Activated naive CD4-positive, alpha-beta T cell treated with anti-CD3 and anti-CD28 coated beads, Interleukin-2, amount 50 U/mL, for 16 hours (primary cell): ENCODE data around the gene B3GNT8.
"Not testable (repeated sequence)": the region's sequence is repeated elsewhere in the genome, so short reads cannot be mapped to it uniquely, and the experiment has no call there.

ENCODE experiments used
- DNase-seq: peaks from one replicate; pipeline ENCODE4 v3.0.0-alpha.2; 2020

Gene B3GNT8

GRCh38 chr19:41412953-41413352 is 14.2 kb downstream of the B3GNT8 start:
- DNase-seq = no peak

GRCh38 chr19:41411968-41412265 is 15.3 kb downstream of the B3GNT8 start:
- no peak for DNase-seq

GRCh38 chr19:41411100-41411967 is 15.8 kb downstream of the B3GNT8 start:
- no peak for DNase-seq

GRCh38 chr19:41410336-41411054 is 16.7 kb downstream of the B3GNT8 start:
- DNase-seq = no peak

GRCh38 chr19:41409288-41409687 is 17.9 kb downstream of the B3GNT8 start:
- DNase-seq = no peak

- DNase-seq = not testable (repeated sequence)
Measured at GRCh38 chr19:41408846-41409245, 18.3 kb downstream of the B3GNT8 start.

- DNase-seq = no peak
Measured at GRCh38 chr19:41408256-41408655, 18.9 kb downstream of the B3GNT8 start.

- no peak for DNase-seq
Measured at GRCh38 chr19:41407271-41407670, 19.9 kb downstream of the B3GNT8 start.

- no peak for DNase-seq
Measured at GRCh38 chr19:41405776-41406175, 21.4 kb downstream of the B3GNT8 start.

- DNase-seq = no peak
Measured at GRCh38 chr19:41403181-41403970, 23.8 kb downstream of the B3GNT8 start.

GRCh38 chr19:41402010-41402409 is 25.2 kb downstream of the B3GNT8 start:
- DNase-seq = no peak

GRCh38 chr19:41401483-41401882 is 25.7 kb downstream of the B3GNT8 start:
- no peak for DNase-seq

- no peak for DNase-seq
Measured at GRCh38 chr19:41399525-41399924, 27.6 kb downstream of the B3GNT8 start.

- DNase-seq = no peak
Measured at GRCh38 chr19:41399091-41399490, 28.1 kb downstream of the B3GNT8 start.

- DNase-seq = no peak
Measured at GRCh38 chr19:41398598-41398997, 28.6 kb downstream of the B3GNT8 start.

GRCh38 chr19:41398050-41398418 is 29.1 kb downstream of the B3GNT8 start:
- DNase-seq = no peak

GRCh38 chr19:41397086-41398049 is 29.8 kb downstream of the B3GNT8 start, which contains the start of the genes BCKDHA and EXOSC5:
TSS of gene BCKDHA (plus strand) at chr19:41397818. CDS start at chr19:41397828, 10 bp downstream.
TSS of gene EXOSC5 (minus strand) at chr19:41397359. CDS start at chr19:41397328, 31 bp downstream.
- peak; percentile 100 for DNase-seq

GRCh38 chr19:41395355-41395754 is 31.8 kb downstream of the B3GNT8 start:
- no peak for DNase-seq

GRCh38 chr19:41392775-41393174 is 34.4 kb downstream of the B3GNT8 start:
- DNase-seq = no peak

- no peak for DNase-seq
Measured at GRCh38 chr19:41391618-41392017, 35.6 kb downstream of the B3GNT8 start.

GRCh38 chr19:41386442-41386841 is 40.7 kb downstream of the B3GNT8 start:
- DNase-seq = no peak

GRCh38 chr19:41384351-41384750 is 42.8 kb downstream of the B3GNT8 start:
- DNase-seq = no peak
